GM21576 (cell line): ENCODE measurements around the gene CAST.
"Not testable (repeated sequence)": the region's sequence is repeated elsewhere in the genome, so short reads cannot be mapped to it uniquely, and the experiment has no call there.

ENCODE experiments used
- ATAC-seq: cut with Tn5 transposase; IDR thresholded peaks from one replicate; pipeline ENCODE4 v1.9.1; 2021; ENCODE audit warnings: mild to moderate bottlenecking, moderate library complexity; ENCODE audit not compliant: unreplicated experiment

The CAST gene

GRCh38 chr5:96743805-96744204 is 81.6 kb downstream of the CAST start:
- ATAC-seq = no peak

- not testable (repeated sequence) for ATAC-seq
Observed at GRCh38 chr5:96744218-96744617, 82.0 kb downstream of the CAST start.

DNA sequence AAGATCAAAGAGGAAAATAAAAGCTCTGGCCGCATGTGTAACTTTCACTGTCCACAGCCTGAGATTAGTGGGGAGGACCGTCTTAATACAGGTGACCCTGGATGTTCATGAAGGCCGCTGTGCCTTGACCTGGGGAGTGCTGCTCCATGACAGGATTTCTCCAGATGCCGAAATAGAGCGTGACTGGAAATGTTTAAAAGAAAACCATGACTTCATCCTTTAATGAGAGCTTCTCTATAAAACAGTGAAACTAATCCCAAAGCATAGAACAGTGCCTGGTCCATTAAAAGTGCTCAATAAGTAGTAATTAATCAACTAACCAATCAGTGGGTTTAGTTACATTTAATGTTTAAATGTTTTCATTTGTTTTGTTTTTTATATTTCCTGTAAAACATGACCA is 82.8 kb downstream of the CAST start:
- ATAC-seq = no peak

DNA sequence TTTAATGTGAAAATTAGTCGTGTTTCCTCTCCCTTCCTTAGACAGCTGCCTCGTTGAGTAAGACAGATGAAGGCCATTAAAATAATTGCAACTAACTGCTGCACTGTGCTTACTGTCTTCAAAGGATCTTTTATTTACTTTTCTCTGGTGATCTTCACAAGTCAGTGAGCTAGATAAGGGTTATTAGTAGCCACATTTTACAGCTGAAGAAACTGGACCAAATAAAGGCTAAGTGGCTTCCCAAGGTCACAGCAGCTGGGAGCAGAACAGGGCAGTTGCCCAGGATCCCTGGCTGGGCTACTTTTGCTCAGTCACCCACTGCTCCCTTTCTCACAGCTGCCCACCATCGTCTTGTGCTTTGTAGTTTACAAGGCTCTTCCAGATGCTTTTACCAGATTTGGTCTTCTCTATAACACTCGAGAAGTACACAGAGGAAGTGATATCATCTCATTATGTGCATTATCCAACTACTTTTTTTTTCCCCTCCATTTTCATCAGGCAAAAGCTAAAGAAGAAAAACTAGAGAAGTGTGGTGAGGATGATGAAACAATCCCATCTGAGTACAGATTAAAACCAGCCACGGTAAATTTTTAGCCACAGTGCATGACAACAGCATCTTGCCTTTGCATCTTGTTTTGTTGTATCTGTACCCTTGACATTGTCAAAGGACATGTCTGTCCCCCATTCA is 83.8 kb downstream of the CAST start:
- no peak for ATAC-seq

- no peak for ATAC-seq
Observed at GRCh38 chr5:96747720-96748119, 85.5 kb downstream of the CAST start.

GRCh38 chr5:96750110-96750822 is 88.1 kb downstream of the CAST start:
- ATAC-seq = no peak

DNA sequence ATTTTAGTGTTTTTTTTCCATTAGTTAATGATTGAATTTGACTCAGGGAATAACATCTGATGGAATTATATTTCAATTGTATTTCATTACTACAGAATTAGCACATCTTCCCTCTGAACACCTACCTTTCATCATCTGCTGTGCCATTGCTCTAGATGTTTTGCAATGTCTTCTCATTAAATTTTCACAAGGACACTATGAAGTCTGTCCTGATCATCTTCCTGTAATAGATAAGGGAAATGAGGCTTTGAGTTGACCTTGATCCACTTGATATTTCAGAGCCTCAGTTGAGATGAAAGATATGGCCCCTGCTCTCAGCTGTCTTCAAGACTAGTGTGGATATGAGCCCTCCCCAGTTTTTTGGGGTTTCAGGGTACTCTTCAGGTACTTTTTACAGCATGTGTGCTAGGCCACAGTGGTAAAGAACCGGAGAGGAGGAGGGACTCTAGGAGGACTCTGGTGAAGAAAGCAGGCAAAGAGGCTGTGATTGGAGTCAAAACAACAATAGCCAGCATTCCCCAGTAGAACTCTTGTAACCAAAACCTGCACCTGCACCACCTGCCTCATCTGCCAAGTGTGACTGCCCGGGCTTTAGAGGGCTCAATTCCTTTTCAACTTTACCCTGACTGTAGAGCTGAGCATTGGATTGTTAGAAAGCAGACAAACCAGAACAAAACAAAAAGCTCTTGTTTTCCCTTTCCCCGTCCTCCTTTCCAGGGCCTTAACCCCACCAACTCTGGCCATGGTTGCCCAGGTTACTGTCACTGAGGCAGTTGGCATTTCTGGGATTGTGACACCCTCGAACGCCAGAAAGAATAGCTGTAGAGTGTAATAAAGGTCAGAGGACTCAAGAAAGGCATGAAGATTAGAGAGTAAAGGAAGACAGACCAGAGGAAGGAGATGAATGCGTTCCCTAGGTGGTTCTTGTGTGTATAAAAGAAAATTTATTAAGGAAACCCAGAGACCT is 89.3 kb downstream of the CAST start:
- no peak for ATAC-seq

GRCh38 chr5:96752341-96753016 is 90.3 kb downstream of the CAST start:
- ATAC-seq = no peak

DNA sequence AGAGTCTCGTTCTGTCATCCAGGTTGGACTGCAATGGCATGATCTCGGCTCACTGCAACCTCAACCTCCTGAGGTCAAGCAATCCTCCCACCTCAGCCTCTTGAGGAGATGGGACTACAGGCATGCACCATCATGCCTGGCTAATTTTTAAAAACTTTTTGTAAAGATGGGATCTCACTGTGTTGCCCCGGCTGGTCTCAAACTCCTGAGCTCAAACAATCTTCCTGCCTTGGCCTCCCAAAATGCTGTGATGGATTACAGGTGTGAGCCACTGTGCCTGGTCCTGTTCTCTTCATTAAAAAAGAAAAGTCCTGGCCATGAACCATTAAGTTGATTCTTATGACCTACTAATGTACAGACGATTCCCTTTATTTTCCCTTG is 90.8 kb downstream of the CAST start:
- no peak for ATAC-seq

GRCh38 chr5:96753848-96754247 is 91.7 kb downstream of the CAST start:
- no peak for ATAC-seq

DNA sequence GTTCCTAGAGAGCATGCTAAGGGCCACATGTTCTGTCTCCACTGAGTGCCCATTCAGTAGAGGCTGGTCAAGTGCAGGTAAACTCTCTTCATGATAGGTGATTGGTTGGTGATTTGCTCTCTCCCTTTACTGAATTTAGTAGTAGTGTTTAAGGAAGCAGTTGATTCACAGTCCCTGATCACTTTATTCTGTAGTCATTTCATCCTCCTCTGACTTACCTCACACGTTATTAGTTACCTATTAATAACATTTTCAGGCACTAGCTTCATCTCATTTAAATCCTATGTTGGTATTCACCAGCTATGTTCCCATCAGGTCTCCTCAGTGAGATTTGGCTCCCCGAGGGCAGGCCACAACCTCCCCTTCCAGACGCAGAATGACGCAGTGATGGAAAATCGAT is 93.7 kb downstream of the CAST start:
- ATAC-seq = no peak

- ATAC-seq = no peak
Observed at GRCh38 chr5:96756985-96757384, 94.8 kb downstream of the CAST start.

- ATAC-seq = no peak
Observed at GRCh38 chr5:96758621-96759020, 96.4 kb downstream of the CAST start.

DNA sequence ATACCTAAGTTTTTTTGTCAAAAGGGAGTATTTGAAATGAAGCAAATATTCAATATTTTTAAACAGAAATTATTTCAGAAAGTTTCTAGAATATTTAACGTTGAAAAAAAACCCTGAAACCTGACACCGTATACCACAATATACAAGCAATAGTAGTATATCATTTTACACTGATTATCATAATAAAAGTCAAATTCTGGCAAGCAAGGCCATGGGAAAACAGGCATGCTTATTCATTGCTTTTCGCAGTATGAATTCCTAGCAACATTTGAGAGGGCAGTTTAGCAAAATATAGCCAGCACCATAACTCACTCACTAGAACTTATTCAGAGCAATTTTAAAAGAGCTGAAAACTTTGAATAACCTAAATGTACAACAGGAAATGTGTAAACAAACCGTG is 99.4 kb downstream of the CAST start:
- no peak for ATAC-seq

DNA sequence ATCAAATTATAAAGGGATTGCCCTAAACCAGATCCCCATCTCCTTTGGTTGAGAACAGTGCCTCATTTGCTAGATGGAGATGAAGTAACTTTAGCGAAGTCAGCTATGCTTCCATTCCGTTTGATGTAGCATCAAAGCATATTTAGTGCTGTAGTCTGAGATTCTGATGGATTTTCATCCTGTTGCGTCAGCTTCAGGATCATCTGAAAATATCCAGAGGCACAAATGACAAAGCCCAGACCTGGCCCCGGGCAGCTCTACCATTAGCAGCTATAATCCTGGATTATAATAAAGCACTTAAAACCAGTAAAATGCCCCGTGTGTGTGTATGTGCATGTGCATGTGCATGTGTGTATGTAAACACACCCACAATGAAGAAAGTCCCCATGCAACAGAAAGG is 100.8 kb downstream of the CAST start:
- ATAC-seq = no peak

DNA sequence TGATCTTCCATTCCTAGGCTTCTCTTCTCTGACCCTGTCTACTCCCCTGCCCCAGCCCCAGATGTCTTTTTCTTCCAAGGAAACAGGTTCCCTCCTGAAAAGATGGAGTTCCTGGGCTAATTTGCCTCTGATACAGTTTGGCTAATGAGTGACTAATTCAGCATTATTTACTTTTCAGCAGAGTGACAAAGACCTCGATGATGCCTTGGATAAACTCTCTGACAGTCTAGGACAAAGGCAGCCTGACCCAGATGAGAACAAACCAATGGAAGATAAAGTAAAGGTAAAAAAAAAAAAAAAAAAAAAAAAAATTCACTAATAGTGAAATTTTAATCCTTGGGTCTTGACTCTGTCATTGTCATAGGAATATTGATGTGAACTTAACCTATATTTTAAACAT is 102.9 kb downstream of the CAST start:
- ATAC-seq = no peak

DNA sequence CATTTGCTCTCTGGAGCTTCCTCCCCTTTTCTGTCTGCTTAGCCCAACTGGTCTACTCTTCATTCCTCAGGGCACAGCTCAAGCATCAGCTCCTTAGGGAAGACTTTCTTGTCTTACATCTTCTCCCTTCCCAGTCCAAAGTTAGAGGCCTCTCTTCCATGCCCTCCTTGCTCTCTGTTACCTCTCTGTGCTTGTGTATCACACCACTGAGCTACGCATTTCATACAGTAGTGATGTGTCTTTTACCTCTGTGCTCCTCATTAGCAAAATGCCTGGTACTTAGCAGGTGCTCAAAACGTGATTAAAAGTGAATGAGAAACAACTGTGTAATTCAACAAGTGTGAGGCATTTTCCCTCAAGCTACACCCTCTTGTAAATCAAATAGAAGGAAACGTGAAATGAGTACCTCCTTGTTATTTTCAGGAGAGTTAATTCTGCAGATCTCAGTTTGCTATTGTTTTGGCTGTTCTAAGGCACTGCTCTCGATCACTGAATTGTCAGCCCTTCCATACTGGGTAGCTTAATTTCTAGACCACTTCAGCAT is 106.6 kb downstream of the CAST start:
- ATAC-seq = no peak

DNA sequence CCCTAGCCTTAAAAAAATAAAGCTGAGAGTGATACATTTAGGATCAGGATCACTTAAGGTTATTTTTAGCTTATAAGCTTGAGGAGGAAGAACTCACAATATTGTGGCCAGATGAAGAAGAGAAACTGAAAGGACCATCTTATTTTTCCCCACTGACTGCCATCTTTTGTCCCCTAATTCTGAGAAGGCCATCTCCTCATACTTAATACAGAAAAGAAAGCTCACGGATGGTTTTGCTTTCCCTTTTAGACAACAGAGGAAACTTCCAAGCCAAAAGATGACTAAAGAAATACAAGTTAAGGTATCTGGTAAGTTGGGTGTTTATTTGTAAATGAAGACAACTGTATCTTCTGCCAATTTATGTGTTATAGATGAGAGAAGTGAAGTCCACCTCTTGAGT is 109.2 kb downstream of the CAST start:
- ATAC-seq = no peak

DNA sequence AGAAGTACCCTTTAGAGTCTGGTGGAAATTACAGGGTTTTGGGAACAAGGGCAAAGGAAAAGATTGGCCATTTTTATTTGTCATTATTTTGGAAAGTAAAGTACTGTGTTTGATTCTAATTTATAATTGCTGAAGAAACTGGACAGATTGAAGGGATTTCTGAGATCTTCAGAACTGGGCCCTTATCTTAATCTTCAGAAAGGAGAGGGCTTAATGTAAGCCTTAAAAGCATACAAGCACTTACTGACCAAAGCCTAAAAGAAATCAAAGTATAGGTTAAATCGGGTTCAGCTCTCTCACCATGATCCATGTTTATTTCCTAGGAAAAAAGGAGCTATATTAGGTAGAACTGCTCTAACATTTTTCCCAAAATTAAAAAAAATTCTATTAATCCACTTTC is 109.9 kb downstream of the CAST start:
- no peak for ATAC-seq

GRCh38 chr5:96772542-96772941 is 110.4 kb downstream of the CAST start:
- ATAC-seq = no peak

GRCh38 chr5:96775050-96775449 is 112.9 kb downstream of the CAST start:
- ATAC-seq = no peak
